Prostate gland (tissue), 2 donors: ENCODE data around the gene SLC24A3.

Experiments
- POLR2A ChIP-seq: fragments of 450-650 bp; IDR thresholded peaks from one replicate; pipeline ENCODE4 v1.6.1; 2016; ENCODE audit warnings: antibody characterized with exemption, mild to moderate bottlenecking
- TF ChIP-seq, protein P1 (sequence below), 4 experiments: fragments of 200-600 bp in 2 of 4; fragments of 450-650 bp in 2 of 4; sonication (generic) in 2 of 4; IDR thresholded peaks; 1 replicate in 3 of 4; 2 replicates in 1 of 4; pipeline ENCODE4 v1.5.1; 2016 to 2019; ENCODE audit warnings: antibody characterized with exemption in 4 of 4, mild to moderate bottlenecking in 2 of 4, moderate library complexity in 2 of 4

DNA sequence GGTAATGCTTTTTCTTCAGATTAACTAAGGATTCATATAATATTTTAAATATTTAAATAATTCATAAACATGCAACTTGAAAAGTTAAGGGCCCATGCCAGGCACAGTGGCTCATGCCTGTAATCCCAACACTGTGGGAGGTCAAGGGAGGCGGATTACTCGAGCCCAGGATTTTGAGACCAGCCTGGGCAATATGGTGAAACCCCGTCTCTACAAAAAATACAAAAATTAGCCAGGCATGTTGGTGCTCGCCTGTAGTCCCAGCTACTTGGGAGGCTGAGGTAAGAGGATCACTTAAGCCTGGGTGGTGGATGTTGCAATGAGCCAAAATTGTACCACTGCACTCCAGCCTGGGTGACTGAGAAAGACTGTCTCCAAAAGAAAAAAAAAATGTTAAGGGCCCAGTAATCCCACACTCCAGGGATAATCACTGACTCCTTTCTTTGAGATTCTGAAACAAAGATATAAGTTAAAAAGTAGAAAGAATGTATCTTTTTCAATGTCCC is 537.7 kb downstream of the SLC24A3 start:
- no peak for TF ChIP-seq POLR2A
- TF ChIP-seq, protein P1, sequence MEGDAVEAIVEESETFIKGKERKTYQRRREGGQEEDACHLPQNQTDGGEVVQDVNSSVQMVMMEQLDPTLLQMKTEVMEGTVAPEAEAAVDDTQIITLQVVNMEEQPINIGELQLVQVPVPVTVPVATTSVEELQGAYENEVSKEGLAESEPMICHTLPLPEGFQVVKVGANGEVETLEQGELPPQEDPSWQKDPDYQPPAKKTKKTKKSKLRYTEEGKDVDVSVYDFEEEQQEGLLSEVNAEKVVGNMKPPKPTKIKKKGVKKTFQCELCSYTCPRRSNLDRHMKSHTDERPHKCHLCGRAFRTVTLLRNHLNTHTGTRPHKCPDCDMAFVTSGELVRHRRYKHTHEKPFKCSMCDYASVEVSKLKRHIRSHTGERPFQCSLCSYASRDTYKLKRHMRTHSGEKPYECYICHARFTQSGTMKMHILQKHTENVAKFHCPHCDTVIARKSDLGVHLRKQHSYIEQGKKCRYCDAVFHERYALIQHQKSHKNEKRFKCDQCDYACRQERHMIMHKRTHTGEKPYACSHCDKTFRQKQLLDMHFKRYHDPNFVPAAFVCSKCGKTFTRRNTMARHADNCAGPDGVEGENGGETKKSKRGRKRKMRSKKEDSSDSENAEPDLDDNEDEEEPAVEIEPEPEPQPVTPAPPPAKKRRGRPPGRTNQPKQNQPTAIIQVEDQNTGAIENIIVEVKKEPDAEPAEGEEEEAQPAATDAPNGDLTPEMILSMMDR (IDR thresholded peaks at IDR 0.05): no peak
